HepG2 (cell line): ENCODE data around the gene IWS1. TPM values are rescaled to one million over a fixed set of nuclear protein-coding genes. Genes with fewer than 3 reads are reported as not detected.

Experiments
- AKAP8 ChIP-seq: sonication (generic); formaldehyde crosslinking; IDR thresholded peaks from 2 replicates; pipeline ENCODE4 v1.5.1; 2020; ENCODE audit warnings: mild to moderate bottlenecking, missing genetic modification reagents
- FOXC1 ChIP-seq: sonication (generic); formaldehyde crosslinking; IDR thresholded peaks from 2 replicates; pipeline ENCODE4 v1.8.0; 2022; ENCODE audit warnings: mild to moderate bottlenecking, missing genetic modification reagents, borderline replicate concordance
- HDAC2 ChIP-seq: sonication (generic); formaldehyde crosslinking; IDR thresholded peaks from 2 replicates; pipeline ENCODE4 v1.4.0; 2020; ENCODE audit warnings: missing genetic modification reagents
- JUN ChIP-seq: sonication (generic); formaldehyde crosslinking; IDR thresholded peaks from 2 replicates; pipeline ENCODE4 v1.4.0; 2020; ENCODE audit warnings: mild to moderate bottlenecking, missing genetic modification reagents
- MLLT10 ChIP-seq: sonication (generic); formaldehyde crosslinking; IDR thresholded peaks from 2 replicates; pipeline ENCODE4 v1.4.0; 2020; ENCODE audit warnings: missing genetic modification reagents
- MZF1 ChIP-seq: sonication (generic); formaldehyde crosslinking; IDR thresholded peaks from 2 replicates; pipeline ENCODE4 v1.8.1; 2023; ENCODE audit warnings: mild to moderate bottlenecking, missing genetic modification reagents, borderline replicate concordance
- NFE2L1 ChIP-seq: sonication (generic); formaldehyde crosslinking; IDR thresholded peaks from 2 replicates; pipeline ENCODE4 v1.4.0; 2020; ENCODE audit warnings: missing genetic modification reagents, mild to moderate bottlenecking, borderline replicate concordance
- NFIC ChIP-seq: IDR thresholded peaks from 2 replicates; pipeline ENCODE4 v1.6.1; 2012; ENCODE audit warnings: mild to moderate bottlenecking, low read length, inconsistent platforms
- NRL ChIP-seq: sonication (generic); formaldehyde crosslinking; IDR thresholded peaks from 2 replicates; pipeline ENCODE4 v1.5.0; 2020; ENCODE audit warnings: missing genetic modification reagents, mild to moderate bottlenecking, moderate library complexity, borderline replicate concordance
- POLR2AphosphoS5 ChIP-seq: IDR thresholded peaks from 2 replicates; pipeline ENCODE4 v1.6.1; 2012; ENCODE audit warnings: low read depth, low read length
- REL ChIP-seq: sonication (generic); formaldehyde crosslinking; conservative IDR thresholded peaks from 2 replicates; pipeline ENCODE4 v1.8.0; 2022; ENCODE audit warnings: mild to moderate bottlenecking, missing genetic modification reagents, moderate library complexity
- RFX5 ChIP-seq: IDR thresholded peaks from 2 replicates; pipeline ENCODE4 v1.6.1; 2011; ENCODE audit warnings: low read depth, low read length, improper control_type of control experiment
- TBP ChIP-seq: sonication (generic); formaldehyde crosslinking; IDR thresholded peaks from 2 replicates; pipeline ENCODE4 v1.5.0; 2020; ENCODE audit warnings: missing genetic modification reagents
- ZBTB7B ChIP-seq: sonication (generic); formaldehyde crosslinking; IDR thresholded peaks from 2 replicates; pipeline ENCODE4 v1.4.0; 2020; ENCODE audit warnings: missing genetic modification reagents
- ZEB1 ChIP-seq: IDR thresholded peaks from 2 replicates; pipeline ENCODE4 v1.6.1; 2012; ENCODE audit warnings: mild to moderate bottlenecking, low read depth, inconsistent platforms; ENCODE audit not compliant: insufficient replicate concordance
- ZNF207 ChIP-seq: fragments of 450-650 bp; IDR thresholded peaks from 2 replicates; pipeline ENCODE4 v1.6.1; 2016; ENCODE audit warnings: antibody characterized with exemption, borderline replicate concordance
- ZNF263 ChIP-seq: sonication (generic); formaldehyde crosslinking; IDR thresholded peaks from 2 replicates; pipeline ENCODE4 v1.4.0; 2020; ENCODE audit warnings: missing genetic modification reagents
- polyA plus RNA-seq, 8 experiments: library from polyadenylated mRNA; depleted of rRNA in 3 of 8; stranded (reverse) in 7 of 8; unstranded in 1 of 8; fragments of >200 nt; fragmentation: Illumina TruSeq in 4 of 8; extraction: Trizol in 4 of 8; gene quantifications; 2 replicates each; pipeline versions ENCODE4 v1.2.1 to v1.2.3, GENCODE V29; 2011 to 2016; ENCODE audit warnings: low read depth in 4 of 8, missing spikeins in 1 of 8, mixed read lengths in 1 of 8; ENCODE audit not compliant: insufficient read depth in 1 of 8
- total RNA-seq, 5 experiments: library from RNA; depleted of rRNA; stranded (reverse); fragments of >200 nt; fragmentation: Illumina TruSeq; extraction: Trizol; gene quantifications; 2 replicates each; pipeline ENCODE4 v1.2.3, GENCODE V29; 2016; ENCODE audit warnings: low read depth in 1 of 5
- TF ChIP-seq, protein P1 (sequence below): sonication (generic); formaldehyde crosslinking; IDR thresholded peaks from 2 replicates; pipeline ENCODE4 v1.5.0; 2020; ENCODE audit warnings: missing genetic modification reagents, mild to moderate bottlenecking, borderline replicate concordance
- TF ChIP-seq, protein P2 (sequence below), 2 experiments: sonication (generic) in 1 of 2; formaldehyde crosslinking in 1 of 2; IDR thresholded peaks; 2 replicates each; pipeline versions ENCODE4 v1.6.1 to v1.9.0; 2014 to 2022; ENCODE audit warnings: antibody characterized with exemption in 1 of 2, borderline replicate concordance in 1 of 2, inconsistent platforms in 1 of 2, low read depth in 1 of 2, missing genetic modification reagents in 1 of 2
- TF ChIP-seq, protein P3 (sequence below): sonication (generic); formaldehyde crosslinking; conservative IDR thresholded peaks from 2 replicates; pipeline ENCODE4 v1.5.0; 2020; ENCODE audit warnings: missing genetic modification reagents

IWS1 gene
- total and polyA plus RNA-seq, 2 of the 13 experiments (the other 11 are each of a cell fraction or from before 2014, with no cell fraction given) = 28.9 to 62.3 TPM

- no peak for TF ChIP-seq RFX5
- no peak for TF ChIP-seq NFIC
- 0 out of 2 replicates have a peak, but pooled peaks have one; percentile 54 for TF ChIP-seq JUN (CRISPR knock-in tag)
- TF ChIP-seq, protein P1, sequence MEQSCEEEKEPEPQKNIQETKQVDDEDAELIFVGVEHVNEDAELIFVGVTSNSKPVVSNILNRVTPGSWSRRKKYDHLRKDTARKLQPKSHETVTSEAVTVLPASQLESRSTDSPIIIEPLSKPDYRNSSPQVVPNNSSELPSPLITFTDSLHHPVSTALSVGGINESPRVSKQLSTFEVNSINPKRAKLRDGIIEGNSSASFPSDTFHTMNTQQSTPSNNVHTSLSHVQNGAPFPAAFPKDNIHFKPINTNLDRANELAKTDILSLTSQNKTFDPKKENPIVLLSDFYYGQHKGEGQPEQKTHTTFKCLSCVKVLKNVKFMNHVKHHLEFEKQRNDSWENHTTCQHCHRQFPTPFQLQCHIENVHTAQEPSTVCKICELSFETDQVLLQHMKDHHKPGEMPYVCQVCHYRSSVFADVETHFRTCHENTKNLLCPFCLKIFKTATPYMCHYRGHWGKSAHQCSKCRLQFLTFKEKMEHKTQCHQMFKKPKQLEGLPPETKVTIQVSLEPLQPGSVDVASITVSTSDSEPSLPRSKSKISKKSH (CRISPR knock-in tag) = peak; percentile 31; the same call in 1 of the 2 replicates
- TF ChIP-seq ZEB1 = no peak
- TF ChIP-seq, protein P2, sequence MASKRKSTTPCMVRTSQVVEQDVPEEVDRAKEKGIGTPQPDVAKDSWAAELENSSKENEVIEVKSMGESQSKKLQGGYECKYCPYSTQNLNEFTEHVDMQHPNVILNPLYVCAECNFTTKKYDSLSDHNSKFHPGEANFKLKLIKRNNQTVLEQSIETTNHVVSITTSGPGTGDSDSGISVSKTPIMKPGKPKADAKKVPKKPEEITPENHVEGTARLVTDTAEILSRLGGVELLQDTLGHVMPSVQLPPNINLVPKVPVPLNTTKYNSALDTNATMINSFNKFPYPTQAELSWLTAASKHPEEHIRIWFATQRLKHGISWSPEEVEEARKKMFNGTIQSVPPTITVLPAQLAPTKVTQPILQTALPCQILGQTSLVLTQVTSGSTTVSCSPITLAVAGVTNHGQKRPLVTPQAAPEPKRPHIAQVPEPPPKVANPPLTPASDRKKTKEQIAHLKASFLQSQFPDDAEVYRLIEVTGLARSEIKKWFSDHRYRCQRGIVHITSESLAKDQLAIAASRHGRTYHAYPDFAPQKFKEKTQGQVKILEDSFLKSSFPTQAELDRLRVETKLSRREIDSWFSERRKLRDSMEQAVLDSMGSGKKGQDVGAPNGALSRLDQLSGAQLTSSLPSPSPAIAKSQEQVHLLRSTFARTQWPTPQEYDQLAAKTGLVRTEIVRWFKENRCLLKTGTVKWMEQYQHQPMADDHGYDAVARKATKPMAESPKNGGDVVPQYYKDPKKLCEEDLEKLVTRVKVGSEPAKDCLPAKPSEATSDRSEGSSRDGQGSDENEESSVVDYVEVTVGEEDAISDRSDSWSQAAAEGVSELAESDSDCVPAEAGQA (IDR thresholded peaks at IDR 0.05; ENCODE audit: low read depth) = no peak
- TF ChIP-seq, protein P2 (CRISPR knock-in tag; IDR thresholded peaks at IDR 0.05; ENCODE audit: borderline replicate concordance) = no peak
- no peak for TF ChIP-seq MLLT10 (CRISPR knock-in tag)
- peak; percentile 14 for TF ChIP-seq ZNF263 (CRISPR knock-in tag)
- peak; percentile 58; the same call in 1 of the 2 replicates for TF ChIP-seq ZBTB7B (CRISPR knock-in tag)
- TF ChIP-seq MZF1 (CRISPR knock-in tag) = no peak
- TF ChIP-seq NRL (CRISPR knock-in tag) = no peak
- TF ChIP-seq AKAP8 = no peak
- no peak for TF ChIP-seq ZNF207
- TF ChIP-seq, protein P3, sequence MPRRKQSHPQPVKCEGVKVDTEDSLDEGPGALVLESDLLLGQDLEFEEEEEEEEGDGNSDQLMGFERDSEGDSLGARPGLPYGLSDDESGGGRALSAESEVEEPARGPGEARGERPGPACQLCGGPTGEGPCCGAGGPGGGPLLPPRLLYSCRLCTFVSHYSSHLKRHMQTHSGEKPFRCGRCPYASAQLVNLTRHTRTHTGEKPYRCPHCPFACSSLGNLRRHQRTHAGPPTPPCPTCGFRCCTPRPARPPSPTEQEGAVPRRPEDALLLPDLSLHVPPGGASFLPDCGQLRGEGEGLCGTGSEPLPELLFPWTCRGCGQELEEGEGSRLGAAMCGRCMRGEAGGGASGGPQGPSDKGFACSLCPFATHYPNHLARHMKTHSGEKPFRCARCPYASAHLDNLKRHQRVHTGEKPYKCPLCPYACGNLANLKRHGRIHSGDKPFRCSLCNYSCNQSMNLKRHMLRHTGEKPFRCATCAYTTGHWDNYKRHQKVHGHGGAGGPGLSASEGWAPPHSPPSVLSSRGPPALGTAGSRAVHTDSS (CRISPR knock-in tag) = no peak
- no peak for TF ChIP-seq FOXC1 (CRISPR knock-in tag)
- TF ChIP-seq REL (CRISPR knock-in tag) = no peak
- TF ChIP-seq NFE2L1 = no peak
- TF ChIP-seq TBP (CRISPR knock-in tag) = no peak
- peak; percentile 54; the same call in 1 of the 2 replicates for TF ChIP-seq HDAC2 (CRISPR knock-in tag)
- no peak for TF ChIP-seq POLR2AphosphoS5
Observed at GRCh38 chr2:127453392-127454171, 72.7 kb downstream of the IWS1 start (continued).
